Adrenal gland (tissue), 5 donors: ENCODE measurements around the gene CLEC10A.

Experiments used
- CTCF ChIP-seq, 6 experiments: fragments of 450-650 bp in 4 of 6; fragments of 200-600 bp in 2 of 6; sonication (generic) in 1 of 6; IDR thresholded peaks; 1 replicate in 5 of 6; 2 replicates in 1 of 6; pipeline versions ENCODE4 v1.5.1 to v1.8.0; 2016 to 2021; ENCODE audit warnings: antibody characterized with exemption in 6 of 6, mild to moderate bottlenecking in 2 of 6, moderate library complexity in 1 of 6
- POLR2A ChIP-seq, 2 donors: fragments of 450-650 bp; IDR thresholded peaks; one replicate each; pipeline ENCODE4 v1.6.1; 2017; ENCODE audit warnings: antibody characterized with exemption in 2 of 2, mild to moderate bottlenecking in 2 of 2, moderate library complexity in 1 of 2
- donor health status: DM: no; HTN: no; CAD: no.

GRCh38 chr17:7102421-7102820 lies 22.4 kb upstream of the CLEC10A start:
- TF ChIP-seq POLR2A (IDR thresholded peaks at IDR 0.05) = no peak
- TF ChIP-seq CTCF (IDR thresholded peaks at IDR 0.05) = no peak
